ENCODE data around the gene SFT2D3. TPM values are rescaled to one million over a fixed set of nuclear protein-coding genes. Genes with fewer than 3 reads are reported as not detected.

Gene SFT2D3
- total RNA-seq, 1 experiment from 2014 or later: 12.2 TPM

DNA sequence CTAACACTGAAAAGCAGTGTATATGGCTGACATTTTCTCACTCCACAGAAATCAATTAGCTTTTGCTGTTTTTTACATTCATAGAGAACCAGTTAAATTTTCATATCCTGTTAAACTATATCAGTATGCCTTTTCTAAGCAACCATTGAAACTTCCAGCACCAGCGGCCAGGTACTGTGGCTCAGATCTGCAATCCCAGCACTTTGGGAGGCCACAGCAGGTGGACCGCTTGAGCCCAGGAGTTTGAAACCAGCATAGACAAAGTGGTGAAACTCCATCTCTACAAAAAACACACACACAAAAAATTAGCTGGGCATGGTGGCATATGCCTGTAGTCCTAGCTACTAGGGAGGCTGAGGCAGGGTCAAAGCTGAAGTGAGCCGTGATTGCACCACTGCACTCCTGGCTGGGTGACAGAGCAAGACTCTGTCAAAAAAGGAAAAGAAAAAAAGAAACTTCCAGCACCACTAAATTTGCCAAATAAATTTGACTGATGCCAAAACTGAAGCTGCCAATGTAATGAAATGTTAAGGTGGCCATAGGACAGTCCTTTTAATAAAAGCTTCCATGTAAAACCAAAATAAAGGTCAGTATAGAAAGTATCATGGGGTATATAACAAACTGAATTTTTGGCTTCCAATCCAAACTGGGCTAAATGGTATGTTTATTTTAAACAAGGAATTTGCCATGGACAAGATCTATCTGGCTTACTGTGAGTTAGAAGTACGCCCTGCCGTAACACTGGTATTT is 3.5 kb downstream of the SFT2D3 start:
- Histone ChIP-seq H3K4me3 (ENCODE audit: low read depth, low read length) (no peak overlapping the region), H3K36me3 (ENCODE audit: control insufficient read depth, insufficient read depth, low read length) (peaks cover 9% of the 10 kb centered on the region), H3K9me3 (no peaks in the 10 kb centered on the region), H3K27me3 (replicated peaks; ENCODE audit: control insufficient read depth, insufficient read depth, low read length) (no peaks in the 10 kb centered on the region), H3K4me1 (peaks cover 8% of the 10 kb centered on the region)
- BruUV-seq (replicated peaks): no TSS peak
- ChIA-PET POLR2A (no interaction called here), CTCF (no interaction called here)
- no peak for DNase-seq
- Mint-ChIP-seq H3K36me3 (ENCODE audit: insufficient read depth, unreplicated experiment) (peaks cover 78% of the 10 kb centered on the region), H3K4me1 (ENCODE audit: low read depth, unreplicated experiment) (peaks cover 16% of the 10 kb centered on the region), H3K9me3 (ENCODE audit: unreplicated experiment) (no peaks in the 10 kb centered on the region), H3K27me3 (ENCODE audit: insufficient read depth, unreplicated experiment) (no peaks in the 10 kb centered on the region), H3K4me3 (ENCODE audit: unreplicated experiment) (no peak overlapping the region), H3K27ac (ENCODE audit: unreplicated experiment) (no peak overlapping the region)
- intact Hi-C loops (cut with micrococcal nuclease; ENCODE audit: unreplicated experiment): loop anchor here (5.0 kb wide), 1 partner anchor 178 kb away; the partner anchor contains the start of gene IWS1
- TF ChIP-seq, protein P1, sequence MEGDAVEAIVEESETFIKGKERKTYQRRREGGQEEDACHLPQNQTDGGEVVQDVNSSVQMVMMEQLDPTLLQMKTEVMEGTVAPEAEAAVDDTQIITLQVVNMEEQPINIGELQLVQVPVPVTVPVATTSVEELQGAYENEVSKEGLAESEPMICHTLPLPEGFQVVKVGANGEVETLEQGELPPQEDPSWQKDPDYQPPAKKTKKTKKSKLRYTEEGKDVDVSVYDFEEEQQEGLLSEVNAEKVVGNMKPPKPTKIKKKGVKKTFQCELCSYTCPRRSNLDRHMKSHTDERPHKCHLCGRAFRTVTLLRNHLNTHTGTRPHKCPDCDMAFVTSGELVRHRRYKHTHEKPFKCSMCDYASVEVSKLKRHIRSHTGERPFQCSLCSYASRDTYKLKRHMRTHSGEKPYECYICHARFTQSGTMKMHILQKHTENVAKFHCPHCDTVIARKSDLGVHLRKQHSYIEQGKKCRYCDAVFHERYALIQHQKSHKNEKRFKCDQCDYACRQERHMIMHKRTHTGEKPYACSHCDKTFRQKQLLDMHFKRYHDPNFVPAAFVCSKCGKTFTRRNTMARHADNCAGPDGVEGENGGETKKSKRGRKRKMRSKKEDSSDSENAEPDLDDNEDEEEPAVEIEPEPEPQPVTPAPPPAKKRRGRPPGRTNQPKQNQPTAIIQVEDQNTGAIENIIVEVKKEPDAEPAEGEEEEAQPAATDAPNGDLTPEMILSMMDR (IDR thresholded peaks at IDR 0.05; ENCODE audit: insufficient read depth in 1 of 2, low read depth in 1 of 2, low read length in 1 of 2, severe bottlenecking in 1 of 2, unreplicated experiment in 1 of 2): no peak

DNA sequence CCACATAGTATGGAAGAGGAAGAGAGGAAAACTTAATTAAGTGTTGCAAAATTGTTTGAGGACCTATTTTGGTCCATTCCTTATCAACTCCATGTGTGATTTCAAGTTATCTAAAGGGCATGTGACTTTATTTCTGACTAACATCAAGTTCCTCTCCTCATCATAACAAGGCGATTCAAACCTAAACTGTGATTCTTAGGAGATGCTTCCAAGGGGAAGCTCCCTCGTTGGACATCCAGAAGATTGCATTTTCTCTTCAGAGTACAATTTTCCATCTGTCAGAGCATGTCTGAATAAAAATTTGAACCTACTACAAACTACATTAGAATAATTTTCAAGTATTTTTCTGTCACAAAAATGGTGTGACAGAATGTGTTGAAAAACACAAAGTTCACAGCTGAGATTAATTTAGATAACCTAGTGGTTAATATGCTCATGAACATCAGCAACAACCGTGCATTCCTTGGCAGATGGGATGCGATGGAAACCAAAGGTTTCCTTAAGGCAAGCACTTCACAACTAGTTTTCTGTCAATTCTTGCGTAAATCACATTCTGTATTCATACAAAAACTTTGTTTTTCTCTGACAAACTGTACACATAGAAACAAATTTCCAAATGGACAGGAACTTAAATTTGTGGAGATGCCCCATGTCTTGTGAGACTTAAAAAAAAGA is 4.2 kb downstream of the SFT2D3 start:
- POLR2A ChIA-PET: no interaction called here
- H3K27ac Mint-ChIP-seq (ENCODE audit: unreplicated experiment): no peak overlapping the region

More for the DNA sequence above, 4.2 kb downstream of the SFT2D3 start:
- peaks cover 9% of the 10 kb centered on the region for H3K4me1 Mint-ChIP-seq (ENCODE audit: low read depth, unreplicated experiment)
- TF ChIP-seq, protein P1 (IDR thresholded peaks at IDR 0.05; ENCODE audit: insufficient read depth in 1 of 2, low read depth in 1 of 2, low read length in 1 of 2, severe bottlenecking in 1 of 2, unreplicated experiment in 1 of 2): no peak
- no peaks in the 10 kb centered on the region for H3K27me3 Mint-ChIP-seq (ENCODE audit: insufficient read depth, unreplicated experiment)
- peaks cover 8% of the 10 kb centered on the region; the same call in 1 of the 2 replicates for H3K4me1 ChIP-seq
- no peaks in the 10 kb centered on the region for H3K9me3 ChIP-seq
- CTCF ChIA-PET: interaction anchor here (0.6 kb wide), 1 partner anchor 242 kb away, joined by 3 read pairs; no protein-coding TSS in a partner anchor
- no peaks in the 10 kb centered on the region for H3K9me3 Mint-ChIP-seq (ENCODE audit: unreplicated experiment)
- BruUV-seq (replicated peaks): no TSS peak
- H3K36me3 Mint-ChIP-seq (ENCODE audit: insufficient read depth, unreplicated experiment): peaks cover 82% of the 10 kb centered on the region
- peaks cover 11% of the 10 kb centered on the region for H3K36me3 ChIP-seq (ENCODE audit: control insufficient read depth, insufficient read depth, low read length)
- no peak for DNase-seq
- no peak overlapping the region for H3K4me3 ChIP-seq (ENCODE audit: low read depth, low read length)
- no peak overlapping the region for H3K4me3 Mint-ChIP-seq (ENCODE audit: unreplicated experiment)
- intact Hi-C loops (cut with micrococcal nuclease; ENCODE audit: unreplicated experiment): no loop called here
- no peaks in the 10 kb centered on the region for H3K27me3 ChIP-seq (replicated peaks; ENCODE audit: control insufficient read depth, insufficient read depth, low read length)

Measured in Caco-2 (cell line).